CD14-positive monocyte (primary cell): ENCODE results near the gene DGKI. TPM values are rescaled to one million over a fixed set of nuclear protein-coding genes. Genes with fewer than 3 reads are reported as not detected.

Experiments
- DNase-seq, 3 donors: peaks; one replicate each; pipeline ENCODE4 v3.0.0-alpha.2; 2011 to 2022
- H2AFZ ChIP-seq: 2 replicates; pipeline ENCODE4 v1.6.0; 2012; ENCODE audit warnings: mild to moderate bottlenecking, low read depth, low read length, inconsistent platforms; ENCODE audit not compliant: insufficient read depth, poor library complexity, severe bottlenecking
- H3K27ac ChIP-seq, 2 donors: 1 replicate in 1 of 2; 2 replicates in 1 of 2; pipeline ENCODE4 v1.5.1; 2012 to 2013; ENCODE audit warnings: low read length in 2 of 2, control low read depth in 1 of 2, inconsistent platforms in 1 of 2, low read depth in 1 of 2, mild to moderate bottlenecking in 1 of 2
- H3K27me3 ChIP-seq, 2 donors: one replicate each; pipeline versions ENCODE4 v1.6.0 to v1.6.1; 2011 to 2013; ENCODE audit warnings: low read length in 2 of 2; ENCODE audit not compliant: control insufficient read depth in 2 of 2, insufficient read depth in 2 of 2
- H3K36me3 ChIP-seq, 2 donors: replicated peaks in 1 of 2; 1 replicate in 1 of 2; 2 replicates in 1 of 2; pipeline versions ENCODE4 v1.5.1 to v1.6.1; 2012 to 2013; ENCODE audit warnings: low read length in 2 of 2, control low read depth in 1 of 2, inconsistent platforms in 1 of 2, mild to moderate bottlenecking in 1 of 2; ENCODE audit not compliant: insufficient read depth in 2 of 2, control insufficient read depth in 1 of 2
- H3K4me1 ChIP-seq, 2 donors: 1 replicate in 1 of 2; 2 replicates in 1 of 2; pipeline versions ENCODE4 v1.5.1 to v1.6.1; 2012 to 2013; ENCODE audit warnings: low read length in 2 of 2, control low read depth in 1 of 2, inconsistent platforms in 1 of 2, mild to moderate bottlenecking in 1 of 2, moderate library complexity in 1 of 2; ENCODE audit not compliant: insufficient read depth in 2 of 2, control insufficient read depth in 1 of 2
- H3K4me2 ChIP-seq: replicated peaks from 2 replicates; pipeline ENCODE3; 2012; ENCODE audit warnings: low read length, moderate library complexity, mild to moderate bottlenecking; ENCODE audit not compliant: poor library complexity, severe bottlenecking; ENCODE audit errors: extremely low read depth
- H3K4me3 ChIP-seq, 3 experiments: fragments of 200-600 bp in 1 of 3; sonication (generic) in 1 of 3; replicated peaks in 1 of 3; 1 replicate in 2 of 3; 2 replicates in 1 of 3; pipeline ENCODE4 v1.5.1; 2011 to 2013; ENCODE audit warnings: low read length in 3 of 3, mild to moderate bottlenecking in 3 of 3, control low read depth in 2 of 3, low read depth in 2 of 3, inconsistent platforms in 1 of 3, moderate library complexity in 1 of 3
- H3K79me2 ChIP-seq: 2 replicates; pipeline ENCODE4 v1.6.0; 2012; ENCODE audit warnings: mild to moderate bottlenecking, control low read depth, inconsistent platforms, low read length, moderate library complexity; ENCODE audit not compliant: insufficient read depth
- H3K9ac ChIP-seq: 2 replicates; pipeline ENCODE4 v1.6.0; 2017; ENCODE audit warnings: low read length, mild to moderate bottlenecking; ENCODE audit not compliant: insufficient read depth, poor library complexity, severe bottlenecking
- H3K9me3 ChIP-seq, 2 donors: replicated peaks in 1 of 2; 1 replicate in 1 of 2; 2 replicates in 1 of 2; pipeline versions ENCODE4 v1.5.1 to v1.6.1; 2012 to 2013; ENCODE audit warnings: low read length in 2 of 2, control low read depth in 1 of 2; ENCODE audit not compliant: control insufficient read depth in 1 of 2, insufficient read depth in 1 of 2
- H4K20me1 ChIP-seq: 2 replicates; pipeline ENCODE4 v1.6.0; 2012; ENCODE audit warnings: mild to moderate bottlenecking, low read length, control low read depth, moderate library complexity; ENCODE audit not compliant: insufficient read depth
- H3K27ac Mint-ChIP-seq, 7 donors: one replicate each; pipeline ENCODE4 v1.8.0; 2020; ENCODE audit warnings: mild to moderate bottlenecking in 7 of 7, mixed read lengths in 7 of 7, moderate library complexity in 6 of 7, inconsistent platforms in 2 of 7
- H3K27me3 Mint-ChIP-seq, 3 donors: one replicate each; pipeline ENCODE4 v1.8.0; 2021 to 2022; ENCODE audit warnings: low read depth in 3 of 3, mild to moderate bottlenecking in 3 of 3, mixed read lengths in 3 of 3, moderate library complexity in 3 of 3, inconsistent platforms in 1 of 3
- H3K36me3 Mint-ChIP-seq, 2 donors: one replicate each; pipeline ENCODE4 v1.8.0; 2020; ENCODE audit warnings: mixed read lengths in 2 of 2, inconsistent platforms in 1 of 2, mild to moderate bottlenecking in 1 of 2
- H3K4me1 Mint-ChIP-seq: one replicate; pipeline ENCODE4 v1.8.0; 2020; ENCODE audit warnings: mild to moderate bottlenecking, mixed read lengths
- H3K4me3 Mint-ChIP-seq, 2 donors: one replicate each; pipeline ENCODE4 v1.8.0; 2020; ENCODE audit warnings: mild to moderate bottlenecking in 2 of 2, mixed read lengths in 2 of 2, moderate library complexity in 1 of 2
- H3K9me3 Mint-ChIP-seq, 7 donors: one replicate each; pipeline ENCODE4 v1.8.0; 2020 to 2022; ENCODE audit warnings: mixed read lengths in 7 of 7, mild to moderate bottlenecking in 6 of 7, moderate library complexity in 6 of 7, inconsistent platforms in 2 of 7
- WGBS: methylation state at CpG from one replicate; pipeline ENCODE4 v1.1.5; 2013; ENCODE audit warnings: missing lambda C conversion rate; ENCODE audit not compliant: insufficient coverage; 5-methylcytosine and 5-hydroxymethylcytosine counted together
- intact Hi-C, 2 donors: fragments of 100-400 bp; cut with micrococcal nuclease; formaldehyde crosslinking; loops; one replicate each; pipeline versions ENCODE4 v1.15.0 to v1.15.1; 2023
- polyA plus RNA-seq, 3 donors: library from polyadenylated mRNA; depleted of rRNA in 1 of 3; unstranded in 2 of 3; stranded (reverse) in 1 of 3; fragments of 300-500 nt in 2 of 3; fragments of >200 nt in 1 of 3; fragmentation: Illumina TruSeq in 2 of 3; gene quantifications; 1 replicate in 2 of 3; 2 replicates in 1 of 3; pipeline ENCODE4 v1.2.3, GENCODE V29; 2012 to 2021
- TF ChIP-seq, protein P1 (sequence below): fragments of 200-600 bp; IDR thresholded peaks from one replicate; pipeline ENCODE4 v1.8.0; 2022; ENCODE audit warnings: antibody characterized with exemption, mild to moderate bottlenecking

Gene DGKI
- polyA plus RNA-seq, 3 donors, result not detected

DNA sequence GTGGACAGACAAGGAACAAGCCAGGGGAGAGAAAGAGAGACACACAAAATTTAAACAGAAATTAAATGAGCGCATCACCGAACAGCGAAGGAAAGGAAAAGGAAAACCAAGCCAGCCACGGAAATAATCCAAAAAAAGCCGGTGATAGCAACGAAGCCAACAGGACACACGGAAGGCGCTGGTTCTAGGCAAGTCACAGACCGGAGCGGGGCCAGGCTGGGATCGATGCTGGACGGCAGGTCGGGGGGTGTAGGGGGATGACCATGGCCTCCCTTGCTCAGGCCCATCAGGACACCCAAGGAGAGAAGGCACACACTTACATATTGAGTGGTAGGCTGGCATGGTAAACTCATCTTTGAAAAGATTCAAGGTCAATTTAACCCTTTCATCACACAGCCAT is 300.8 kb downstream of the DGKI start:
- peaks cover 0 to 3% (median 0%) of the 10 kb centered on the region in 3 donors for H3K27me3 Mint-ChIP-seq
- WGBS, result 97% methylated on average over 8 of the region's 13 CpGs

DNA sequence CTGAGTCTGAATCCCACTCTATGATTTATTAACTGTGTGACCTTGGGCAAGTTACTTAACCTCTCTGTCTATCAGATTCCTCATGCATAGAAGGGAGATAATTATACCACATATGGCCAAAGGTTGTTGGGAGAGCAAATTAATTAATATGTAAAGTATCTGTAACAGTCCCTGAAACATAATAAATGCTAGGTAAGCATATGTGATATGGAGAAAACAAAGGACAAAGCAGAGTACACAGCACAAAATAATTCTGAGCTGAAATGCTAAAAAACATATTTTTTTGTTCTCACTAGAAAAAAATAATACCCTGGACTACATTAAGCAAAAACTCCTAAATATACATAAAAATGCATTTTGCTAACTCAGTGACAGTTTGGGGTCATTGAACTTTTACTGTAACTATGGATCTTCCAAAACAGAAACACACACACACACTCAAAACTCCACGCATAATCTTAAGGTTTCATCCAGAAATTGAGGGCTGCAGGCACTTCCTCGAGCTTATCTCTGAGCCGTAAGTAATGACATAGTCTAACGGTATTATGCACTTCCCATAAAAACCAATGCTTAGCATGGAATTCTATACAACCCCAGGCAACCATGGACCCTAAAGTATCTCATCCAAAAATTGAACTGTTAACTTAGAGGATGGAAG is 301.6 kb downstream of the DGKI start:
- H3K27me3 Mint-ChIP-seq, result no peaks in the 10 kb centered on the region
- H4K20me1 ChIP-seq, result no peaks in the 10 kb centered on the region
- no peak overlapping the region for H3K4me2 ChIP-seq
- H3K4me3 Mint-ChIP-seq, result no peak overlapping the region
- no peaks in the 10 kb centered on the region for H3K4me1 Mint-ChIP-seq
- H2AFZ ChIP-seq, result no peak overlapping the region
- no peak overlapping the region for H3K27ac ChIP-seq
- no peaks in the 10 kb centered on the region for H3K9me3 ChIP-seq
- H3K27ac Mint-ChIP-seq, result no peak overlapping the region
- no peaks in the 10 kb centered on the region for H3K79me2 ChIP-seq
- H3K27me3 ChIP-seq, result no peaks in the 10 kb centered on the region
- no peak for DNase-seq
- H3K9ac ChIP-seq, result no peak overlapping the region
- 40% methylated on average over 2 of the region's 4 CpGs for WGBS
- no peaks in the 10 kb centered on the region for H3K4me1 ChIP-seq
- peaks cover 0 to 2% (median 0%) of the 10 kb centered on the region in 7 donors for H3K9me3 Mint-ChIP-seq
- H3K36me3 Mint-ChIP-seq, result no peaks in the 10 kb centered on the region
- TF ChIP-seq, protein P1, sequence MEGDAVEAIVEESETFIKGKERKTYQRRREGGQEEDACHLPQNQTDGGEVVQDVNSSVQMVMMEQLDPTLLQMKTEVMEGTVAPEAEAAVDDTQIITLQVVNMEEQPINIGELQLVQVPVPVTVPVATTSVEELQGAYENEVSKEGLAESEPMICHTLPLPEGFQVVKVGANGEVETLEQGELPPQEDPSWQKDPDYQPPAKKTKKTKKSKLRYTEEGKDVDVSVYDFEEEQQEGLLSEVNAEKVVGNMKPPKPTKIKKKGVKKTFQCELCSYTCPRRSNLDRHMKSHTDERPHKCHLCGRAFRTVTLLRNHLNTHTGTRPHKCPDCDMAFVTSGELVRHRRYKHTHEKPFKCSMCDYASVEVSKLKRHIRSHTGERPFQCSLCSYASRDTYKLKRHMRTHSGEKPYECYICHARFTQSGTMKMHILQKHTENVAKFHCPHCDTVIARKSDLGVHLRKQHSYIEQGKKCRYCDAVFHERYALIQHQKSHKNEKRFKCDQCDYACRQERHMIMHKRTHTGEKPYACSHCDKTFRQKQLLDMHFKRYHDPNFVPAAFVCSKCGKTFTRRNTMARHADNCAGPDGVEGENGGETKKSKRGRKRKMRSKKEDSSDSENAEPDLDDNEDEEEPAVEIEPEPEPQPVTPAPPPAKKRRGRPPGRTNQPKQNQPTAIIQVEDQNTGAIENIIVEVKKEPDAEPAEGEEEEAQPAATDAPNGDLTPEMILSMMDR, result no peak
- intact Hi-C loops, result no loop called here
- no peak overlapping the region for H3K4me3 ChIP-seq
- no peaks in the 10 kb centered on the region for H3K36me3 ChIP-seq

More for the DNA sequence above, 300.8 kb downstream of the DGKI start:
- no peak overlapping the region for H3K4me3 ChIP-seq
- H3K27me3 ChIP-seq, result no peaks in the 10 kb centered on the region
- no peaks in the 10 kb centered on the region for H3K36me3 ChIP-seq
- no peaks in the 10 kb centered on the region for H3K4me1 ChIP-seq
- no peak overlapping the region for H3K9ac ChIP-seq
- no peak for DNase-seq
- Mint-ChIP-seq H3K36me3 (no peaks in the 10 kb centered on the region), H3K9me3 (peaks cover 0 to 2% (median 0%) of the 10 kb centered on the region in 7 donors), H3K27ac (peak overlapping the region in 1 of 7 donors; percentile 18), H3K4me1 (no peaks in the 10 kb centered on the region), H3K4me3 (no peak overlapping the region)
- H4K20me1 ChIP-seq, result no peaks in the 10 kb centered on the region
- H3K27ac ChIP-seq, result no peak overlapping the region
- no peaks in the 10 kb centered on the region for H3K9me3 ChIP-seq
- intact Hi-C loops, result no loop called here
- TF ChIP-seq, protein P1, result no peak
- H3K4me2 ChIP-seq, result no peak overlapping the region
- no peaks in the 10 kb centered on the region for H3K79me2 ChIP-seq
- H2AFZ ChIP-seq, result no peak overlapping the region
